Measurements from ENCODE around the gene ZNF740.
A peak's percentile ranks its signal among the peaks of the same experiment; 100 is the strongest.

Gene ZNF740

GRCh38 chr12:53227836-53228235, 47.3 kb downstream of the ZNF740 start:
- DNase-seq, result no peak

DNA sequence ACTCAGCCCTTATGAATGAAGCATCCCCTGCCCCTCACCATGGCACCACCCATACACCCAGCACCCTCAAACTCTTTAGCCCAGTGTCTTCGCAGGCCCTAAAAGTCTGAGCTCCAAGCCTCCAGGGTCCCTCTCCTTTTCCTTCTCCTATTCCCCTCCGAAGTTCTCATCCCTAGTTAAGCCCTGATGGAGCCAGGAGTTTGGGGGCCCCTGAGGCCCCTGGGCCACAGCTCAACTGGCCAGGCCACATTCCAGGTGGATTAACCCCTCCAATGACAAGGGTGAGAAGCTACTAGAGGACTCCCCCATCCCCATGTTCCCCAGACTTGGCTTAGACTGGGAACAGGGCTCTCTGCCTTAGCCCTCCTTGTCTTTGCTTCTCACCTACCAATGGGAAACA, 48.9 kb downstream of the ZNF740 start:
- no peak for DNase-seq

DNA sequence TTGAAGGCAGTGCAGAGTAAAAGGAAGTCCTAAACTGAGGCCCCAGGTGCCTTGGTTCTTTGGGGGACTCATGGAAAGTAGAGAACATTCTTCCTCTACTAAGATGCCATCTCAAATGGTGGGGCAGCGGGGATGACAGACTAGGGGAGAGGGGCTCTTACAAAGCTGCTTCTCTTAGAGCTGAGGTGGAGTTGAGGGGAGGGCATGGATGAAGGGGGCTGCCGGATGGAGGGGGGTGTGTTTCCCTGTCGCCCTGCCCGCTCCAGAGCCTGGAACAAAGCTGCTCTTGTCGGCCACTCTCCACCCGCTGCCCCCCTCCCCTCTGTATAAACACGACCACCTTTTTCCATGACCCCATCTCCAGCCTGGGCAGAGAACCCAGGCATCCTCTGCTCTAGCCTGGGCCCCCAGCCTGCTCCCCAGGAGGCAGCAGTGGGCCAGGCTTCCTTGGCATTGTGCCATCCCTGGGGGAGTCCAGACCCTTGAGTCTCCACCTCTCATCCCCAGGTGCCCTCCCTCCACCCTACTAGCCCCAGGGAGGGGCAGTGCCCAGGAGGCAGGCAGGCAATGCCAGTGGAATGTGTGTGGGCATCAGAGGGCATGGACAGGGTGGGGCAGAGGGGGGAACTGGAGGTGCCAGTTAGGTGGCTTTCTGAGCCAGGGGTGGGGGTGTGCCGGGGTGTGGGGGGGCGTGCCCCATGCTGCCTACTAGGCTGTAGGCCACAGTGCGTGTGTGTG, 49.8 kb downstream of the ZNF740 start:
- no peak for DNase-seq

DNA sequence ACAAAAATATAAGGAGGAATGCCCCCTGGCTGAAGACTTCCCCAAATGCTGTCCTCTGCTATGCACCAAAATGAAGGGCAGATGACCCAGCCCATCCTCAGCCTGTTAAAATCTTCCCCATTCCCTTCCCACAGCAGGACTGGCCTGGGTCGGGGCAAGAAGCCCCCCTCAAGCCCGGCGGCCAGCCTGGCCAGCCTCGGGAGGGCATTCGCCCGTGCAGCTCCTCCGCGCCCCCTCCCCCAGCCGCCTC, 51.1 kb downstream of the ZNF740 start:
- no peak for DNase-seq

- DNase-seq, result peak; percentile 52 to 78
Measured at GRCh38 chr12:53231921-53232645, 51.6 kb downstream of the ZNF740 start, which contains the start of gene RARG. RARG (minus strand) TSS chr12:53232209; CDS start chr12:53227545, 4,664 bp downstream.

GRCh38 chr12:53232646-53233461, 52.3 kb downstream of the ZNF740 start:
- DNase-seq, result peak; percentile 40 to 60

DNA sequence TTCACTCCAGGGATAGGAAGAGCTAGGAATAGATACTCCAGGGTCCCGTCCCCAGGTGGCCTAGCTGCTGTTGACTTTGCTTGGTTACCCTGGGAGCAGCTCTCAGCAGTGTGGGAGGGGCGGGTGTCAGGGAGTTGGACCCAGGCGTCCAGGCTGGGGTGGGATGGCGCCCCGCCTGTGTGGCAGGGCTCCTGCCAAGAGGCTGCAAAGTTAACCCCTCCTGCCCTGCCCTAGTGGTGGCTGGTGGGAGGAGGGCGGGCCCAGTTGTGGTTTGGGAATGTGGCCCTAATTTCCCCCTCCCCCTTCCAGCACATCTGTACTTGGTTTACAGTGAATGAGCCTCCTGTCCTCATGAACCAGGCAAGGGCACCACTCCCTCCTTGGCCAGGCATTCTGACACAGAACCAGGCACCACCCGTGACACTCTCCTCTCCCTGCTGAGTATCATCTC, 53.2 kb downstream of the ZNF740 start:
- DNase-seq, result no peak

GRCh38 chr12:53234271-53234914, 53.9 kb downstream of the ZNF740 start:
- DNase-seq, result no peak

GRCh38 chr12:53235164-53235563, 54.6 kb downstream of the ZNF740 start:
- DNase-seq, result no peak

DNA sequence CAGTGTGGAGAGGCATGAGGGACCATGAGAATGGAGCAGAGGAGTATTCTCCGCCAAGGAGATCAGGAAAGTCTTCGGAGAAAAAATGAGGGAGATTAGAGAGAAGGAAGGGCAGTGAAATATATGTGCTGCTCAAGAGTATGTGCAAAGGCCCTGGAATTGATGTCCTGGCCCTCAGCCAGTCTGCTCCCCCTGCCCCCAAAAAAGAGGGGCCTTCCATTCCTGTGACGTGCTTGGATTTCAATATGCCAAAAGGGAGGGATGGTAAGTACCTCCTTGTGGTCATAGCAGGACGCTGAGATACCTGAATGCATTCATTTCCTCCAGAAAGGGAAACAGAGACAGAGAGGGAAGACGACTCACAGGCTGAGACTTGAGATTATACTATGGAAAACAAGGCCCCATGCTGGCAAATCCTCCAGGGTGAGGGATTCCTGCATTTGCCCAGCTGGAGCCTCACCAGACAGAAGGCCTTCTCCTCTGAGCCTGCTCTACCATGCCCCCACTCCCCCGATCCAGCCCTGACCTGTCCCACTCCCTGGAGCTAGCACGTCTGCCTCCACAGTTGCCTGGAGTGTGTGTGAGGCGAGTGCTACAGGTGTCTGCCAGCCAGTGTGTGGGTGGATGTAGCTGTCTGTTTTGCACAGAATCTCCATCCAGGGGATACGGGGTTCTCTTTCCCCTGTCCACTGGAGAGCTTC, 55.4 kb downstream of the ZNF740 start:
- no peak for DNase-seq

GRCh38 chr12:53236443-53237111, 56.1 kb downstream of the ZNF740 start:
- DNase-seq, result peak; percentile 62 to 79

DNA sequence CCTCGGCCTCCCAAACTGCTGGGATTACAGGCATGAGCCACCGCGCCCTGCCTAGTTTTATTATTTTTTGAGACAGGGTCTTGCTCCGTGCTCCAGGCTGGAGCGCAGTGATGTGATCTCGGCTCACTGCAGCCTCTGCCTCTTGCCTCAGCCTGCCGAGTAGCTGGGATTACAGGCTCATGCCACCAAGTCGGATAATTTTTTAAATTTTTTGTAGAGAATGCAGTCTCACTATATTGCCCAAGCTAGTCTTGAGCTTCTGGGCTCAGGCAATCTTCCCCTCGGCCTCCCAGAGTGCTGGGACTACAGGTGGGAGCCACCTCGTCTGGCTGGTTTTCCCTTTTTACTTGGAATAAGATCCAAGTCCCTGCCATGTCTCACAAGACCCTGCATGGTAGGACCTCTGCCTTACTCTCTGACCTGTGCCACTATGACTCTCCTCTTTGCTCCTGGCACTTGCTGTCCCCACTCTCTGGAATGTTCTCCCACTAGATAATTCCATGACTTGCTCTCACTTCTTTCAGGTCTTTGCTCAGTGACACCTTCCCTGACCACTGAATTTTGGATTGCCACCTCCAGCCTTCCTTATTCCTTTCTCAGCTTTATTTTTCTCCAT, 59.2 kb downstream of the ZNF740 start:
- no peak for DNase-seq

DNA sequence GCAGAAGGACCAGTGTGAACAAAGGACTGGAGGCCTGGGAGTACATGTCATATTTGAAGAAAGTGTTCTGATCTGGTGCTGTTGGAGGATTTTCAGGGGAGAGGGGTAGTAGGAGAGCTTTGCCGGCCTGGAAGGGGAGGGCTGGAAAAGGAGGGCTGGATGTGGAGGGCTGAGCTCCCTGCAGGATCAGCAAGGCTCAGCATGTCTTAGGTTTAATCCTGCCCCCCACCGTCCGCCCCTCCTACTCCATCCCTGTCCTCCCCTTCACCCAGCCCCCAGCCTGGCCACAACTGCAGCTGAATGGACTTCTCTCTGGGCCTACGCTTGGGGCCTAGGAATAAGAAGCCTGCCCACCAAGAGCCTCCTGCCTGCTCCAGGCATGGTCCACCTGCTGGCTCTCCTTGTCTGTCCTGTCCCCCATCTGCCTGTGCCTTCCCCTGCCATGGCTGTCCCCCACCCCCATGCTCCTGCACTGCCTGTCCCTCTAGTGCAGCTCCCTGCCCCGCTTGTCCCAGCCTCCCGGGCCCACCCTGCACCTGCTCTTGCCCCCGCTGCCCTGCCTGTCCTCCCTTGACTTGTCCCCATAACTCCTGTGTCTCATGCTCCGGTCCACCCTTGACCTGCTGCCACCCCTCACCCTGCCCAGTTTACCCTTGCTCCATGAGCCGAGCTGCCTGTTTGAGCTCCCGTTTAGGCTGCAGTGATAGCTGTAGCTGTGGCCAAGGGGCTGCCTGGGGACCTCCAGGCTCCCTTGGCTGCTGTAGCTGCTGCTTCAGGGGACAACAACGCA, 61.3 kb downstream of the ZNF740 start:
- DNase-seq, result no peak

DNA sequence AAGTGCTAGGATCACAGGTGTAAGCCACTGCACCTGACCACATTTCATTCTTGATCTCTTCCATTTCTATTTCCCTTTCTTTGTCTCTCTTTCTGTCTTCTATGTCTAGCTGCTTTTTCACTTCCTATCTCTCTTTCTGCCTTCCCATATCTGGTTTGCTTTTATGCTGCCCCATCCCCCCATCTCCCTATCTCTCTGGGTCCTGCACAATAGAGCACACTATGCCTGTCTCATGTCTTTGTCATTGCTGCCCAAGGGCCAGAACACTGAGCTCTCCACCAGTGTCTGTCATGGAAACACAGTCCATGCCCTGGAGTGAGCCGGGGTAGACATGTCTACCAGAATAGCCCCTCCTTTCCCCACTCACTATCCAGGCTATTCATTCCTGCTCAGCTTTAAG, 63.8 kb downstream of the ZNF740 start:
- no peak for DNase-seq
